H1 (cell line): ENCODE measurements around the gene LIMA1. TPM values are rescaled to one million over a fixed set of nuclear protein-coding genes. Genes with fewer than 3 reads are reported as not detected.

Experiments used
- CHD7 ChIP-seq: fragments of 300-600 bp; sonication (generic); IDR thresholded peaks from 2 replicates; pipeline ENCODE4 v1.7.1; 2012; ENCODE audit warnings: low read length, moderate library complexity, mild to moderate bottlenecking, inconsistent platforms; ENCODE audit not compliant: insufficient replicate concordance
- CTCF ChIP-seq, 3 experiments: IDR thresholded peaks; 1 replicate in 2 of 3; 2 replicates in 1 of 3; pipeline versions ENCODE4 v1.5.1 to v1.6.1; 2011; ENCODE audit warnings: low read length in 3 of 3, mild to moderate bottlenecking in 3 of 3, inconsistent platforms in 2 of 3, low read depth in 1 of 3, moderate library complexity in 1 of 3; ENCODE audit not compliant: insufficient read depth in 1 of 3; ENCODE audit errors: control extremely low read depth in 1 of 3
- RAD21 ChIP-seq, 2 experiments: IDR thresholded peaks in 1 of 2; conservative IDR thresholded peaks in 1 of 2; 2 replicates each; pipeline ENCODE4 v1.6.1; 2011; ENCODE audit warnings: low read depth in 2 of 2, low read length in 2 of 2, improper control_type of control experiment in 1 of 2, inconsistent platforms in 1 of 2, mild to moderate bottlenecking in 1 of 2, moderate library complexity in 1 of 2
- RFX5 ChIP-seq: IDR thresholded peaks from 2 replicates; pipeline ENCODE4 v1.6.1; 2011; ENCODE audit warnings: low read depth, low read length, improper control_type of control experiment, borderline replicate concordance
- polyA plus RNA-seq, 7 experiments: library from polyadenylated mRNA; depleted of rRNA in 3 of 7; stranded (reverse) in 5 of 7; unstranded in 2 of 7; fragments of >200 nt in 5 of 7; fragments of 200-250 nt in 2 of 7; gene quantifications; 1 replicate in 5 of 7; 2 replicates in 1 of 7; 4 replicates in 1 of 7; pipeline versions ENCODE4 v1.2.1 to v1.2.3, GENCODE V29; 2011 to 2013; ENCODE audit warnings: missing spikeins in 2 of 7, mixed read lengths in 2 of 7
- total RNA-seq: library from RNA; stranded (reverse); fragmentation: NEBNext Ultra II Directional; extraction: Animal tissue kit (Norgen Biotek cat#: 25700); gene quantifications from 2 replicates; pipeline ENCODE4 v1.2.1, GENCODE V29; 2021

The LIMA1 gene
- total and polyA plus RNA-seq, 2 of the 8 experiments (the other 6 are each of a cell fraction or from before 2014, with no cell fraction given): 12.7 to 47.6 TPM

GRCh38 chr12:50174971-50175715 is 108.2 kb downstream of the LIMA1 start (continued):
- peak; percentile 71 to 73 for TF ChIP-seq RAD21 (IDR thresholded peaks at IDR 0.05 in 1 of 2, conservative IDR thresholded peaks at IDR 0.05 in 1 of 2; ENCODE audit: low read depth in 2 of 2, low read length in 2 of 2)
- TF ChIP-seq CTCF (IDR thresholded peaks at IDR 0.05; ENCODE audit: control extremely low read depth in 1 of 3, insufficient read depth in 1 of 3, low read depth in 1 of 3, low read length in 3 of 3): peak in 2 of 3 experiments; percentile 38 to 50; a peak in 2 of 4 replicates
- TF ChIP-seq RFX5: no peak
- TF ChIP-seq CHD7: no peak
